ACHN (cell line): ENCODE measurements around the gene TBX4.

Experiments
- DNase-seq: peaks from one replicate; pipeline ENCODE4 v3.0.0-alpha.2; 2015
- in situ Hi-C: cut with HindIII; loops from 2 replicates; pipeline ENCODE4 v1.10.0; 2017; ENCODE audit warnings: low sequenced_read_pairs, low pct_ligation_motif_present, low pct_unique_long_range_greater_than_20kb

The TBX4 gene

GRCh38 chr17:61475726-61476125, 23.5 kb downstream of the TBX4 start:
- in situ Hi-C loops: no loop called here
- no peak for DNase-seq

- no peak for DNase-seq
- in situ Hi-C loops: no loop called here
These were observed 24.4 kb downstream of the TBX4 start for GRCh38 chr17:61476476-61477203.

- no peak for DNase-seq
- in situ Hi-C loops: no loop called here
These were observed 25.1 kb downstream of the TBX4 start for GRCh38 chr17:61477204-61477834.

- no peak for DNase-seq
- in situ Hi-C loops: no loop called here
These were observed 26.0 kb downstream of the TBX4 start for GRCh38 chr17:61478026-61478789.

GRCh38 chr17:61478790-61479492, 26.7 kb downstream of the TBX4 start:
- no peak for DNase-seq
- in situ Hi-C loops: no loop called here

- DNase-seq: no peak
- in situ Hi-C loops: no loop called here
These were observed 27.5 kb downstream of the TBX4 start for GRCh38 chr17:61479493-61480413.

GRCh38 chr17:61480414-61480807, 28.2 kb downstream of the TBX4 start:
- in situ Hi-C loops: no loop called here
- DNase-seq: no peak

GRCh38 chr17:61481421-61481820, 29.2 kb downstream of the TBX4 start:
- in situ Hi-C loops: no loop called here
- no peak for DNase-seq

GRCh38 chr17:61482467-61482866, 30.2 kb downstream of the TBX4 start:
- in situ Hi-C loops: no loop called here
- DNase-seq: no peak

- DNase-seq: no peak
- in situ Hi-C loops: no loop called here
These were observed 31.5 kb downstream of the TBX4 start for GRCh38 chr17:61483778-61484116.

- no peak for DNase-seq
- in situ Hi-C loops: no loop called here
These were observed 32.0 kb downstream of the TBX4 start for GRCh38 chr17:61484174-61484573.

GRCh38 chr17:61485067-61485775, 33.0 kb downstream of the TBX4 start:
- in situ Hi-C loops: no loop called here
- no peak for DNase-seq

GRCh38 chr17:61486135-61487120, 34.2 kb downstream of the TBX4 start:
- DNase-seq: no peak
- in situ Hi-C loops: no loop called here

- no peak for DNase-seq
- in situ Hi-C loops: no loop called here
These were observed 35.2 kb downstream of the TBX4 start for GRCh38 chr17:61487161-61487988.

GRCh38 chr17:61487989-61488595, 35.9 kb downstream of the TBX4 start:
- no peak for DNase-seq
- in situ Hi-C loops: no loop called here
